H1 (cell line): Measurements from ENCODE around the gene TMEM253. TPM values are rescaled to one million over a fixed set of nuclear protein-coding genes. Genes with fewer than 3 reads are reported as not detected.

Source experiments
- CTCF ChIA-PET: fragments of 300-600 bp; sonication (Branson Sonifier 250); formaldehyde crosslinking; loops from one replicate; lab custom pipeline; 2021; ENCODE audit not compliant: partially characterized antibody; lab: Charles Lee
- POLR2A ChIA-PET: fragments of 300-600 bp; sonication (Branson Sonifier 250); formaldehyde crosslinking; loops from one replicate; lab custom pipeline; 2021; ENCODE audit warnings: inconsistent platforms; ENCODE audit not compliant: partially characterized antibody; lab: Charles Lee
- DNase-seq, 2 experiments: peaks; one replicate each; pipeline versions ENCODE4 v3.0.0 to v3.0.0-alpha.2; 2010 to 2022; ENCODE audit warnings: low spot score in 2 of 2, low read depth in 1 of 2, mixed read lengths in 1 of 2
- FAIRE-seq: peaks from 2 replicates; lab custom pipeline; 2011; peaks lifted over from hg19 to GRCh38; lab: Jason Lieb, UNC
- H2AFZ ChIP-seq: 2 replicates; pipeline ENCODE4 v1.8.1; 2012; ENCODE audit warnings: low read length, inconsistent platforms
- H2AK5ac ChIP-seq: 2 replicates; pipeline ENCODE4 v1.6.1; 2013; ENCODE audit warnings: low read depth, low read length
- H2BK120ac ChIP-seq: replicated peaks from 2 replicates; pipeline ENCODE3; 2013; ENCODE audit warnings: low read depth, low read length, inconsistent platforms
- H2BK12ac ChIP-seq: 2 replicates; pipeline ENCODE4 v1.6.1; 2013; ENCODE audit warnings: low read depth, low read length
- H2BK15ac ChIP-seq: 2 replicates; pipeline ENCODE4 v1.6.1; 2013; ENCODE audit warnings: low read length
- H2BK20ac ChIP-seq: 2 replicates; pipeline ENCODE4 v1.6.1; 2013; ENCODE audit warnings: low read length
- H2BK5ac ChIP-seq: 2 replicates; pipeline ENCODE4 v1.6.1; 2013; ENCODE audit warnings: low read depth, low read length
- H3K14ac ChIP-seq: 2 replicates; pipeline ENCODE4 v1.6.1; 2013; ENCODE audit warnings: inconsistent platforms; ENCODE audit not compliant: insufficient read length
- H3K18ac ChIP-seq: 2 replicates; pipeline ENCODE4 v1.6.1; 2013; ENCODE audit warnings: low read length; ENCODE audit errors: extremely low read depth
- H3K23ac ChIP-seq: 2 replicates; pipeline ENCODE4 v1.6.1; 2013; ENCODE audit warnings: inconsistent platforms; ENCODE audit not compliant: insufficient read length
- H3K23me2 ChIP-seq: 2 replicates; pipeline ENCODE4 v1.6.1; 2013; ENCODE audit warnings: low read depth, low read length
- H3K27ac ChIP-seq: 2 replicates; pipeline ENCODE4 v1.6.1; 2011; ENCODE audit warnings: low read depth, low read length, inconsistent platforms
- H3K27me3 ChIP-seq, 4 experiments: replicated peaks in 1 of 4; 1 replicate in 1 of 4; 2 replicates in 3 of 4; pipeline versions ENCODE4 v1.6.1 to v1.8.1; 2011 to 2013; ENCODE audit warnings: low read length in 3 of 4, mild to moderate bottlenecking in 3 of 4, inconsistent platforms in 2 of 4, mixed read lengths in 2 of 4, moderate library complexity in 1 of 4; ENCODE audit not compliant: control insufficient read depth in 3 of 4, insufficient read depth in 3 of 4; ENCODE audit errors: extremely low read depth in 1 of 4
- H3K36me3 ChIP-seq, 4 experiments: 2 replicates each; pipeline versions ENCODE4 v1.6.1 to v1.8.1; 2011 to 2013; ENCODE audit warnings: mild to moderate bottlenecking in 4 of 4, low read length in 3 of 4, moderate library complexity in 2 of 4, control low read depth in 1 of 4, inconsistent platforms in 1 of 4; ENCODE audit not compliant: insufficient read depth in 4 of 4, control insufficient read depth in 2 of 4
- H3K4ac ChIP-seq: replicated peaks from 2 replicates; pipeline ENCODE3; 2013; ENCODE audit warnings: low read length, low read depth, mixed read lengths, inconsistent platforms; ENCODE audit not compliant: insufficient read length
- H3K4me1 ChIP-seq, 4 experiments: replicated peaks in 1 of 4; 1 replicate in 1 of 4; 2 replicates in 3 of 4; pipeline versions ENCODE4 v1.6.1 to v1.8.1; 2011 to 2013; ENCODE audit warnings: low read length in 3 of 4, inconsistent platforms in 2 of 4, mixed read lengths in 1 of 4; ENCODE audit not compliant: insufficient read depth in 4 of 4, control insufficient read depth in 3 of 4
- H3K4me2 ChIP-seq, 2 experiments: 2 replicates each; pipeline versions ENCODE4 v1.6.1 to v1.8.1; 2011 to 2013; ENCODE audit warnings: low read depth in 2 of 2, low read length in 2 of 2, control low read depth in 1 of 2, inconsistent platforms in 1 of 2, mild to moderate bottlenecking in 1 of 2; ENCODE audit not compliant: insufficient read depth in 1 of 2
- H3K4me3 ChIP-seq, 4 experiments: fragments of 200-600, 300-600 bp in 1 of 4; sonication (generic), shearing (Covaris generic), sonication (Bioruptor Twin) in 1 of 4; 2 replicates each; pipeline versions ENCODE4 v1.5.1 to v1.8.1; 2011 to 2016; ENCODE audit warnings: low read length in 4 of 4, low read depth in 3 of 4, control low read depth in 2 of 4, inconsistent platforms in 2 of 4, mild to moderate bottlenecking in 2 of 4, mixed read lengths in 1 of 4, moderate library complexity in 1 of 4; ENCODE audit not compliant: insufficient read depth in 2 of 4; ENCODE audit errors: extremely low read depth in 1 of 4
- H3K56ac ChIP-seq: replicated peaks from 2 replicates; pipeline ENCODE3; 2013; ENCODE audit warnings: low read depth, mild to moderate bottlenecking, mixed read lengths, low read length, inconsistent platforms; ENCODE audit not compliant: insufficient read length
- H3K79me1 ChIP-seq: 2 replicates; pipeline ENCODE4 v1.6.1; 2013; ENCODE audit warnings: low read depth, low read length, control low read depth
- H3K79me2 ChIP-seq, 2 experiments: 2 replicates each; pipeline versions ENCODE4 v1.6.1 to v1.8.1; 2012 to 2013; ENCODE audit warnings: low read length in 2 of 2, mild to moderate bottlenecking in 2 of 2, inconsistent platforms in 1 of 2; ENCODE audit not compliant: insufficient read depth in 2 of 2, control insufficient read depth in 1 of 2
- H3K9ac ChIP-seq, 4 experiments: replicated peaks in 1 of 4; 1 replicate in 1 of 4; 2 replicates in 3 of 4; pipeline versions ENCODE4 v1.6.1 to v1.8.1; 2011 to 2013; ENCODE audit warnings: low read depth in 3 of 4, low read length in 3 of 4, control low read depth in 2 of 4, mild to moderate bottlenecking in 2 of 4, moderate library complexity in 2 of 4, inconsistent platforms in 1 of 4; ENCODE audit errors: extremely low read depth in 1 of 4
- H3K9me3 ChIP-seq, 2 experiments: 2 replicates each; pipeline versions ENCODE4 v1.6.1 to v1.8.1; 2012 to 2013; ENCODE audit warnings: mild to moderate bottlenecking in 2 of 2, moderate library complexity in 2 of 2, control low read depth in 1 of 2, inconsistent platforms in 1 of 2, low read depth in 1 of 2, low read length in 1 of 2, mixed read lengths in 1 of 2; ENCODE audit not compliant: insufficient read depth in 2 of 2
- H4K20me1 ChIP-seq, 2 experiments: replicated peaks in 1 of 2; 2 replicates each; pipeline versions ENCODE3 to v1.8.1; 2011 to 2013; ENCODE audit warnings: inconsistent platforms in 2 of 2, low read length in 2 of 2, mild to moderate bottlenecking in 1 of 2; ENCODE audit not compliant: insufficient read depth in 2 of 2, control insufficient read depth in 1 of 2
- H4K5ac ChIP-seq: 2 replicates; pipeline ENCODE4 v1.6.1; 2013; ENCODE audit warnings: low read length, low read depth, mixed read lengths, inconsistent platforms; ENCODE audit not compliant: insufficient read length
- H4K8ac ChIP-seq: 2 replicates; pipeline ENCODE4 v1.8.0; 2013; ENCODE audit warnings: mild to moderate bottlenecking, moderate library complexity, low read length, inconsistent platforms; ENCODE audit not compliant: insufficient read depth; ENCODE audit errors: extremely low read depth
- H4K91ac ChIP-seq: replicated peaks from 2 replicates; pipeline ENCODE3; 2013; ENCODE audit warnings: low read length, mixed read lengths, inconsistent platforms; ENCODE audit not compliant: insufficient read length
- CBX8 ChIP-seq: fragments of 300-800, 300-1000 bp; sonication (generic); IDR thresholded peaks from 2 replicates; pipeline ENCODE4 v1.7.1; 2016; ENCODE audit warnings: low read depth, low read length, borderline replicate concordance
- GTF2F1 ChIP-seq: IDR thresholded peaks from 2 replicates; pipeline ENCODE4 v1.6.1; 2012; ENCODE audit warnings: low read depth, low read length, improper control_type of control experiment, borderline replicate concordance
- POLR2AphosphoS5 ChIP-seq: IDR thresholded peaks from 2 replicates; pipeline ENCODE4 v1.6.1; 2011; ENCODE audit warnings: low read depth, low read length
- WGBS, 2 experiments: shearing (Covaris generic) in 1 of 2; methylation state at CpG; one replicate each; pipeline versions ENCODE4 v1.1.6 to v1.1.7; 2013 to 2015; ENCODE audit warnings: low lambda C conversion rate in 2 of 2, mixed read lengths in 2 of 2, inconsistent platforms in 1 of 2, low coverage in 1 of 2, missing lambda C conversion rate in 1 of 2; ENCODE audit not compliant: insufficient replicate concordance in 2 of 2, insufficient coverage in 1 of 2, insufficient read length in 1 of 2; ENCODE audit errors: extremely low coverage in 1 of 2, missing lambda C conversion rate in 1 of 2; 5-methylcytosine and 5-hydroxymethylcytosine counted together
- polyA plus RNA-seq, 7 experiments: library from polyadenylated mRNA; depleted of rRNA in 3 of 7; stranded (reverse) in 5 of 7; unstranded in 2 of 7; fragments of >200 nt in 5 of 7; fragments of 200-250 nt in 2 of 7; gene quantifications; 1 replicate in 5 of 7; 2 replicates in 1 of 7; 4 replicates in 1 of 7; pipeline versions ENCODE4 v1.2.1 to v1.2.3, GENCODE V29; 2011 to 2013; ENCODE audit warnings: missing spikeins in 2 of 7, mixed read lengths in 2 of 7
- total RNA-seq: library from RNA; stranded (reverse); fragmentation: NEBNext Ultra II Directional; extraction: Animal tissue kit (Norgen Biotek cat#: 25700); gene quantifications from 2 replicates; pipeline ENCODE4 v1.2.1, GENCODE V29; 2021
- TF ChIP-seq, protein P1 (sequence below): IDR thresholded peaks from 2 replicates; pipeline ENCODE4 v1.6.1; 2012; ENCODE audit warnings: inconsistent platforms

Gene TMEM253
- total and polyA plus RNA-seq, 2 of the 8 experiments (the other 6 are each of a cell fraction or from before 2014, with no cell fraction given): 1.9 to 2.2 TPM

- Histone ChIP-seq H3K23ac (no peak overlapping the region), H3K27ac (0 out of 2 replicates have a peak overlapping the region, but pooled peaks have one; percentile 42), H2AFZ (no peak overlapping the region), H4K91ac (no peak overlapping the region), H3K18ac (no peak overlapping the region), H3K36me3 (peaks cover 18 to 51% (median 44%) of the 10 kb centered on the region in 4 experiments), H3K4me2 (no peak overlapping the region; a peak in 1 of 4 replicates), H3K79me1 (peaks cover 8% of the 10 kb centered on the region; the same call in 1 of the 2 replicates), H2BK120ac (no peak overlapping the region)
- DNase-seq: no peak
- TF ChIP-seq GTF2F1: no peak
- TF ChIP-seq, protein P1, sequence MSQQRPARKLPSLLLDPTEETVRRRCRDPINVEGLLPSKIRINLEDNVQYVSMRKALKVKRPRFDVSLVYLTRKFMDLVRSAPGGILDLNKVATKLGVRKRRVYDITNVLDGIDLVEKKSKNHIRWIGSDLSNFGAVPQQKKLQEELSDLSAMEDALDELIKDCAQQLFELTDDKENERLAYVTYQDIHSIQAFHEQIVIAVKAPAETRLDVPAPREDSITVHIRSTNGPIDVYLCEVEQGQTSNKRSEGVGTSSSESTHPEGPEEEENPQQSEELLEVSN: no peak
- TF ChIP-seq CBX8: no peak
- TF ChIP-seq POLR2AphosphoS5: peak; percentile 65
- TF ChIP-seq, all 59 proteins: peak for 1
- Histone ChIP-seq H4K8ac (no peak overlapping the region), H3K79me2 (peaks cover 0 to 18% of the 10 kb centered on the region in 2 experiments; a peak in 2 of 4 replicates), H3K4ac (no peak overlapping the region), H3K4me1 (peaks cover 16 to 25% (median 18%) of the 10 kb centered on the region in 4 experiments), H3K9ac (no peak overlapping the region), H3K23me2 (peaks cover 5% of the 10 kb centered on the region; the same call in 1 of the 2 replicates), H3K4me3 (no peak overlapping the region), H3K56ac (no peak overlapping the region), H4K20me1 (peaks cover 13 to 19% of the 10 kb centered on the region in 2 experiments), H3K14ac (no peak overlapping the region), H2AK5ac (no peak overlapping the region), H4K5ac (no peak overlapping the region), H2BK5ac (no peak overlapping the region), H3K27me3 (no peaks in the 10 kb centered on the region), H2BK12ac (no peak overlapping the region), H2BK15ac (no peak overlapping the region), H3K9me3 (no peaks in the 10 kb centered on the region), H2BK20ac (no peak overlapping the region)
- FAIRE-seq: no peak
- ChIA-PET CTCF (interaction anchor here (0.6 to 10.2 kb wide), 34 partner anchors 9 to 625 kb away, joined by 3 to 239 read pairs (median 7); partner anchors contain the start of genes ARHGEF40, RNASE13, RNASE8 and TMEM253), POLR2A (interaction anchor here (1.0 to 12.4 kb wide), 9 partner anchors 11 to 78 kb away, joined by 3 to 245 read pairs (median 17); partner anchors contain the start of genes ARHGEF40 and TMEM253)
- 94% methylated on average over 40 of the region's 45 CpGs; no CpG with 5 or more reads in 1 of the 2 experiments for WGBS, 2 experiments
Measured at GRCh38 chr14:21090940-21091663, 9.8 kb upstream of the TMEM253 start.
